GM12875 (cell line): ENCODE data around the gene NTN4.

ENCODE experiments used
- H3K4me3 ChIP-seq: one replicate; pipeline ENCODE4 v1.5.1; 2011; ENCODE audit warnings: low read depth, low read length, control low read depth
- TF ChIP-seq, protein P1 (sequence below): IDR thresholded peaks from 2 replicates; pipeline ENCODE4 v1.5.1; 2011; ENCODE audit warnings: low read depth, mild to moderate bottlenecking, control low read depth, inconsistent platforms, low read length, moderate library complexity, borderline replicate concordance; ENCODE audit not compliant: insufficient read depth

NTN4 gene

DNA sequence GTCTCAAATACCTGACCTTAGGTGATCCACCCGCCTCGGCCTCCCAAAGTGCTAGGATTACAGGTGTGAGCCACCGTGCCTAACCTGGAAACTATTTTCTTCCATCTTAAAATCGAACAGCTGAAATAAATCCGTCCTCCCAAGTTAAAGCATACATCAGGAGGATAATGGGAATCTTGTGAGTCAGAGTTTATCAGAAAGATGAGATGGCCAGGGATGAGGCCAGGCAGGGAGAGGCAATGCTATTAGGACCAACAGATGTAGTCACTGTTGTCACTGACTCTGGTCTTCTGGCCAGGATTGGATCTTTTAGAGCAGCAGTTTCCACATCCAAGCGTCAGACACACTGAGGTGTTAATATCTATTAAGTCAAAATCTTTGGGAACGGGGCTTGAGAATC is 177.5 kb downstream of the NTN4 start:
- TF ChIP-seq, protein P1, sequence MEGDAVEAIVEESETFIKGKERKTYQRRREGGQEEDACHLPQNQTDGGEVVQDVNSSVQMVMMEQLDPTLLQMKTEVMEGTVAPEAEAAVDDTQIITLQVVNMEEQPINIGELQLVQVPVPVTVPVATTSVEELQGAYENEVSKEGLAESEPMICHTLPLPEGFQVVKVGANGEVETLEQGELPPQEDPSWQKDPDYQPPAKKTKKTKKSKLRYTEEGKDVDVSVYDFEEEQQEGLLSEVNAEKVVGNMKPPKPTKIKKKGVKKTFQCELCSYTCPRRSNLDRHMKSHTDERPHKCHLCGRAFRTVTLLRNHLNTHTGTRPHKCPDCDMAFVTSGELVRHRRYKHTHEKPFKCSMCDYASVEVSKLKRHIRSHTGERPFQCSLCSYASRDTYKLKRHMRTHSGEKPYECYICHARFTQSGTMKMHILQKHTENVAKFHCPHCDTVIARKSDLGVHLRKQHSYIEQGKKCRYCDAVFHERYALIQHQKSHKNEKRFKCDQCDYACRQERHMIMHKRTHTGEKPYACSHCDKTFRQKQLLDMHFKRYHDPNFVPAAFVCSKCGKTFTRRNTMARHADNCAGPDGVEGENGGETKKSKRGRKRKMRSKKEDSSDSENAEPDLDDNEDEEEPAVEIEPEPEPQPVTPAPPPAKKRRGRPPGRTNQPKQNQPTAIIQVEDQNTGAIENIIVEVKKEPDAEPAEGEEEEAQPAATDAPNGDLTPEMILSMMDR, result no peak
- no peak overlapping the region for H3K4me3 ChIP-seq

DNA sequence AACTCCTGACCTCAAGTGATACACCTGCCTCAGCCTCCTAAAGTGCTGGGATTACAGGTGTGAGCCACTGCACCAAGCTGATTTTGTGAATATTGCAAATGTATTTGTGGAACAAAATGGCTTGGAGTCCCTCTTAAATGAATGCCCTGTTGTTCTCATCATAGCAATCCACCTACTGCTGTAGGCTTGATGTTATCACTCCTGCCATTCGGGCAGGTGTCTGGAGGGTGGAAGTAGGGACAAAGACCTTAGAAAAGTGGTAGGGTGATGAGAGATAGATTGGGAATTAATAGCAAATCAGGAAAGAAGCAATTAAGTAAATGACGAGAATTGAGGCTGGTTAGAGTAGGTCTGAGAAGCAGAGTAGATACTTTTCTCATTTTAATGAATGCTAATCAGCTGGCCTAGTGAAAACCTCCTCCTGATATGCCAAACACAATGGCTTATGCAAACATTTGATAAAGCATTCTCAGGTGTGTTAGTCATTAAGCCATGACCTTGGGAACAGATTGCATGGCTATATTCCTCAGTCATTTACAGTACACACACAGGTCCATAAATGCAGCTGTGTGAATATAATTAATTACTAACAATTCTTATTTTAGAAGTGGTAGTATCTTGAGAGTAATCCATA is 178.8 kb downstream of the NTN4 start:
- no peak overlapping the region for H3K4me3 ChIP-seq
- TF ChIP-seq, protein P1, result no peak

DNA sequence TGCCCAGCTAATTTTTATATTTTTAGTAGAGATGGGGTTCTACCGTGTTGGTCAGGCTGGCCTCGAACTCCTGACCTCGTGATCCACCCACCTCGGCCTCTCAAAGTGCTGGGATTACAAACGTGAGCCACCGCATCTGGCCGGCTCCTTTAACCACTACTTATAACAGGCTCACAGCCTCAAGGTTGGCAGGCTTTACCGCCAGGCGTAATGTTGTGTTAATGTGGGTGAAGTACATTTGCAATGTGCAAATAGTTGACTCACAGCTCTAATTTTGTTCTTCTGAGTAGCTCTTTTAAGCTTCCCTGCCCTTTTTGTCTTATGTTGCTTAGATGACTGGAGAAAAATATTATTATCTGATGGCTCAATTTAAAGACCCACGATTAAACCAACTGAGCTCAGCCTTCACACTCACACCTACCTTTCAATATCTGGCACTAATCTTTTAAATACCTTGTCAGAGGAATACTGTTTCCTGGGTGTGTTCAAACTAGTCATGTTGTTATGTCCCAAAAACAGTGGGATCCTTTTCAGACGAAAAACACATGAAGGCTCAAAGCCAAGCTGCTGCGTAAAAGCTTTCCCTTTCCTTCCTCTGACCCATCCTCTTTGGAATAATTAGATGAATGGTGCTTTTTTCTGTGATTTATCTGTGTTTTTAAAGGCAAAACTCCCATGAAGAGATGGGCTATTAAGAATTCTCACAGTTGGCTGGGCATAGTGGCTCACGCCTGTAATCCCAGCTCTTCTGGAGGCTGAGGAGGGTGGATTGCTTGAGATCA is 182.1 kb downstream of the NTN4 start:
- TF ChIP-seq, protein P1, result no peak
- H3K4me3 ChIP-seq, result no peak overlapping the region
